Stimulated activated CD4-positive, alpha-beta T cell treated with anti-CD3 and anti-CD28 coated beads, Interleukin-15, amount 100 ng/mL, for 48 hours (primary cell): ENCODE data around the gene COL15A1.

Source experiments
- DNase-seq, 2 donors: peaks; one replicate each; pipeline ENCODE4 v3.0.0-alpha.2; 2020; ENCODE audit warnings: low read depth in 2 of 2

The COL15A1 gene

GRCh38 chr9:99037769-99038483 is 94.2 kb downstream of the COL15A1 start:
- DNase-seq: no peak

GRCh38 chr9:99038484-99038820 is 94.7 kb downstream of the COL15A1 start:
- DNase-seq: no peak

GRCh38 chr9:99039505-99040182 is 95.9 kb downstream of the COL15A1 start:
- DNase-seq: no peak

DNA sequence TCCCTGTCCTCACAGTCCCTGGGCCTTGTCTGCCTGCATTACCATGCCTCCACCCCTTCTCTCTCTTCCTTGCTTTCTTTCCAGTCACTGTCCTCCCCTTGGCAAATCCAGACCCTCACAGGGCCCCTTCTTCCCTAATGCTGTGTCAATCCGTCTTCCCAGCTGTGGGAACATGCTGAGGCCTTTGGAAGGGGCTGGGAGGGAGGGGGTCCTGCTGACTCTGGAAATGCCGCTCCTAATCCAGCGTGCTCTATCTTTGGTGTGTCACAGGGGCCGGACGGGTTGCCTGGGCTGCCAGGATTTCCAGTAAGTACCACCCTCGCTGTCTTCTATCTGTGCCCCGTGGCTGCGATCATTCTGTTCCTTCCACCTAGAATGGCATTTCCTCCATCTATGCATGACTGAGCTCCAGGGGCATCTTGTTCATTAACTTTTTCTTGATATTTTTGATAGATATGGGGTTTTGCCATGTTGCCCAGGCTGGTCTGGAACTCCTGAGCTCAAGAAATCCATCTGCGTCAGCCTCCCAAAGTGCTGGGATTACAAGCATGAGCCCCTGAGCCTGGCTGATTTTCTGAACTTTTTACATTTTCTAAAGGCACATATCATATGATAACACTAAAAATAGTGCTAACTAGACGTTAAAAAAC is 96.7 kb downstream of the COL15A1 start:
- no peak for DNase-seq

DNA sequence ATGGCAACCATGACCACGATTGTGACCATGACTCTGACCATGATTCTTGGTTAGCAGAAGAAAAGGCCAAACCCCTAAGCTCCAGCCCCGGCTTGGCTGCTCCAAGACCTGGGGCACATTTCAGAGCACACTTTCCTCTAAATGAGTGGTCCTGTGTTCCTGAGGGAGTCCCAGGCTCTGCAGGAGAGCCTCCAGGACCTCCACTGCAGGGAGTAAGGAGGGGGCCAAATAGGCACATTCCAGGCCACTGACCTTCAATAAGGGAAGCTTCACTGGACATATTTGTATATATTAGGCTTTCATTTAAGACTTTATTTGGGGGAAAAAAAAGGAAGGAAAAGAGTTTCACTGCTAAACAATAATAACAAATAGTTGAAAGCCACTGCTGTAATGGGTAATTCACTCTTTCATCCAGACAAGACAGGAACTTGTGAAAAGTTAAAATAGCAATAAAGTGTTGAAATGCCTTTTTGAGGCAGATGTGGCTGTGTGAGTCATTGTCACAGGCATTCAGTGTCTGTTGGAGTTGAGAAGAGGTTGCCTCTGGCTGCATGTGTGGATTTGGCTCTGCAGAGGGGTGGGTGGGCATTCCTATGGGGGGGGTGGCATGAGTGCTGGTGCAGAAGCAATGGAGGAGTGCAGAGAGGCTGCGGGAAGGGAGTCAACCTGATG is 97.3 kb downstream of the COL15A1 start:
- no peak for DNase-seq

GRCh38 chr9:99041618-99042017 is 97.9 kb downstream of the COL15A1 start:
- DNase-seq: no peak

GRCh38 chr9:99042620-99043019 is 98.9 kb downstream of the COL15A1 start:
- no peak for DNase-seq

- DNase-seq: no peak
Observed at GRCh38 chr9:99044827-99045226, 101.1 kb downstream of the COL15A1 start.

GRCh38 chr9:99046068-99046467 is 102.4 kb downstream of the COL15A1 start:
- DNase-seq: no peak

DNA sequence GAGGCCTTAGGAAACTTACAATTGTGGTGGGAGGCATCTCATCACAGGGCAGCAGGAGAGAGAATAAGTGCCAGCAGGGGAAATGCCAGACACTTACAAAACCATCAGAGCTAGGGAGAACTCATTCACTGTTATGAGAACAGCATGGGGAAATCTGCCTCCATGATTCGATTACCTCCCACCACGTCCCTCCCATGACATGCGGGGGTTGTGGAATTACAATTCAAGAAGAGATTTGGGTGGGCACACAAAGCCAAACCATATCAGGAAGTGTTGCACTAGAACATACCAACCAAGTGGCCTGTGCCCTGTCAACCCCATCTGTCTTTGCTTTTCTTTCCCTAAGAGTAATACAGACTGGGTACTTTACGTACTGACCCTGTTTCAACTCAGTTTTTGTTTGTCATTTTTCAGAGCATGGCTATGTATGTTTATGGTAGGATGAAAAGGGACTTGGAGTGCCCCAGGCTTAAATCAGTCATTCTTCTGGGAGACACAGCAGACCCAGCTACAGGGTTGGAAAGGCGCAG is 102.9 kb downstream of the COL15A1 start:
- no peak for DNase-seq

GRCh38 chr9:99049228-99049627 is 105.5 kb downstream of the COL15A1 start:
- DNase-seq: no peak

GRCh38 chr9:99049641-99050040 is 105.9 kb downstream of the COL15A1 start:
- no peak for DNase-seq

DNA sequence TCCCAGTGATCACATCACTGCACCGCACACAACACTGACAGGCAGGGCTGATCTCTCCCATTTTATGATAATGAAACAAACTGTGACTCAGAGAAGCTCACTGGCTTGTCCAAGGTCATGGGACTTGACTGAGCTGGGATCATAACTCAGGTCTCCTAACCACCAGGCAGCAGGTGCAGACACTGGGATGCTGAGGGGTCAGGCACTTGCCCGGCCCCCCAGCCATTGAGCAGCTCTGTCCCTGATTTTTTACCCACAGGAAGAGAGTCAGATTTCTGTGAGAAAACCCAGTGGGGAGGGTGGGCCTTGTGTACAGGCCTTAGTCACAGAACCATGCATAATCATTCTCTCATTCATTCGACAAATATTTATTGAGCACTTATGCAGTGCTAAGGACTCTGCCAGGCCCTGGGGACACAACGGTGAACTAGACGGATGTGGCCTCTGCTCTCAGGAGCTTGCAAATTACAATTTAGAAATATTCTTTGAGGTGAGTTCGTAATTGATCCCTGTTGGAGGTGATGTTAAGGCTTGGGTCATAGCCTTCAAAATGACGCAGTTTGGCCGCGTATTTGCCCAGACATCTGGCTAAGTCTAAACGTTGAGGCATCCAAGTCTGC is 106.7 kb downstream of the COL15A1 start:
- DNase-seq: no peak

DNA sequence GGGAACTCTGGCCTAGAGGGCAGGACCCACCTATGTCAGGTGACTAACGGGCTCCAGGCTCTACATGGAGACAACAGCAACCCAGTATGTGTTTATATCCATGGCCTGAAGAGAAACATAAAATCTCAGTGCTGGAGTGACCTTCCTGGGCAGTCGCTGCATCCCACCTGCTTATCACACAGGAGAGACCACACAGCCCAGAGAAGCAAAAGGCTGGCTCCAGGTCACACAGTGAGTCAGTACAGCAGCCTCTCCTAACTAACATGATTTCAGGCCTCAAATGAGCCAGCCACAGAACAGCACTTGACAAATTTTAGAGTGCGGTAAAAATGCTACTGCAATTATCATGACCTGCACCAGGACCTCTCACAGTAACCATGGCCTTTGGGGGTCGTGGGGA is 107.2 kb downstream of the COL15A1 start:
- no peak for DNase-seq

- no peak for DNase-seq
Observed at GRCh38 chr9:99051406-99051805, 107.7 kb downstream of the COL15A1 start.

GRCh38 chr9:99051851-99052250 is 108.1 kb downstream of the COL15A1 start:
- DNase-seq: no peak

DNA sequence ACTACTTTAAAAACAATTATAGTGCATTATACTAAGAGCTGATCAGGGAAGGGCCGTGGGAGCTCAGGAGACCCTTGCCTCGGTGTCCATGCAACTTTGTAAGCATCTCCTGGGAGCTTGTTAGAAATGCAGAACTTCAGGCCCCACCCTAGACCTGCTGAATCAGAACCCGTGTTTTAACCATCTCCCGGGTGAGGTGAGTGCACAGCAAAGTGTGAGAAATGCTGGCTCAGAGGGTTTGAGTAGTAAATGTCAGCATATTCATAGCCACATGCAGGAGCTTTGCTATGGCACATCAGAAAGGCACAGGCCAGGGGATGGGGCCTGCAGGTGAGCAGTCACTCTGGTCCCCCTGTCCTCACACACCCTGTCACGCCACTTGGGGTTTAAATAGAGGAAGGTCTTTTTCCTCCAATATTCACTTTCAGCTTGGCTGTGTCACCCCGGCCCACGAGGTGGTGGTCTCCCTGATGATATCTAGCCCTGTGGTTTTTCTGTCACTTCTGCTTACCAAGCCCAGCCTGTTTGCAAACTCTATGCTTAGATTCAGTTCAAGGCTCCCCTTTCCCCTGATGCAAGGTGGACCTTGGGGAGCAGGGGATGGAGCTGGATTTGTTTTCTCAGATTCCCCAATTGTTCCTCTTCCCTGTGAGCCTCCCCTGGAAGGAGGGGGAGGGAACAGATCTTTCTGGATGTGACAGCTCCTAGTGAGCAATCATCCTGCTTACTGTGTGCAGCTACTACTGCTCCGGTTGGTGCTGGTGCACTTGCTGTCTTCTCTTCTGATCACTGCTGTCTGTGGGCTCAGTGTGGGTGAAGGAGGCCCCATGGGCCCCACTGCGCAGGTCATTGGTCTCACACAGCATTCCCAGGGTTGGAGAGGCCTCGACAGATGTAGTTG is 109.4 kb downstream of the COL15A1 start:
- DNase-seq: no peak

- DNase-seq: no peak
Observed at GRCh38 chr9:99054581-99054980, 110.9 kb downstream of the COL15A1 start.

DNA sequence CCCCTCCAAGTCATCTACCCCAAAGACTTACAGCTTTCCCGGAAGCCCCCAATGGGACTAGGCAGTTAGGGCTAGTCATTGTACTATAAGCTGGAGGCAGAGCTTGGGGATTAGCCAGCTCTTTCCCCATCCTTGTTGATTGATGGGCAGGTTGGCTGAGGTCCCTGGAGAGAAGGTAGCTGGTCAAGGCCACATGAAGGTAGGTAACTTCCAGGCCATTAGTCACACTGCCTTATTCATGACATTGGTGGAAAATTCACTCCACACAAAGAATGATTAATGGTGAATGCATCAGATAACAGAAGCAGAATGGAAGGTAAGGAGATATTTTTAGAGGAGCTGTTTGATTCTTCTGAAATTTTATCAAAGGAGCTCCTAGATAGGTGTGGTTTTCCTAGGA is 111.7 kb downstream of the COL15A1 start:
- DNase-seq: no peak

GRCh38 chr9:99056186-99056585 is 112.5 kb downstream of the COL15A1 start:
- no peak for DNase-seq
